Measurements from ENCODE around the gene OMP. TPM values are rescaled to one million over a fixed set of nuclear protein-coding genes. Genes with fewer than 3 reads are reported as not detected.

OMP gene
- total and polyA plus RNA-seq, 2 donors (not counting 1 experiment from before 2014, with no cell fraction given), result not detected

GRCh38 chr11:77084581-77085191 lies 18.0 kb upstream of the OMP start:
- no peak overlapping the region for H3K27ac ChIP-seq (ENCODE audit: low read length in 2 of 2)

GRCh38 chr11:77085652-77086051 lies 17.0 kb upstream of the OMP start:
- Histone ChIP-seq H2AFZ (ENCODE audit: insufficient read depth, low read depth, low read length, poor library complexity, severe bottlenecking) (no peak overlapping the region), H3K4me1 (ENCODE audit: control insufficient read depth in 2 of 2, insufficient read depth in 2 of 2, low read length in 2 of 2) (peaks cover 6 to 11% of the 10 kb centered on the region in 2 donors), H3K27ac (ENCODE audit: low read length in 2 of 2) (no peak overlapping the region), H3K79me2 (ENCODE audit: control insufficient read depth, insufficient read depth, low read length) (no peaks in the 10 kb centered on the region), H3K4me3 (ENCODE audit: control extremely low read depth in 1 of 5, extremely low read depth in 1 of 5, insufficient read depth in 1 of 5, low read depth in 2 of 5, low read length in 4 of 5) (no peak overlapping the region), H3K9ac (ENCODE audit: low read length) (no peak overlapping the region), H4K20me1 (ENCODE audit: control insufficient read depth, insufficient read depth, low read length, poor library complexity, severe bottlenecking) (no peaks in the 10 kb centered on the region), H3K36me3 (replicated peaks in 1 of 2; ENCODE audit: control extremely low read depth in 1 of 2, control insufficient read depth in 1 of 2, extremely low read depth in 1 of 2, insufficient read depth in 2 of 2, low read length in 1 of 2) (no peaks in the 10 kb centered on the region), H3K9me3 (ENCODE audit: control extremely low read depth in 1 of 3, control insufficient read depth in 2 of 3, insufficient read depth in 1 of 3, low read length in 2 of 3) (no peaks in the 10 kb centered on the region), H3K4me2 (replicated peaks; ENCODE audit: low read depth, low read length, poor library complexity, severe bottlenecking) (no peak overlapping the region), H3K27me3 (replicated peaks in 1 of 4; ENCODE audit: control extremely low read depth in 1 of 4, control insufficient read depth in 3 of 4, insufficient read depth in 4 of 4, low read length in 3 of 4) (no peaks in the 10 kb centered on the region)
- no peaks in the 10 kb centered on the region for H3K9me3 Mint-ChIP-seq (ENCODE audit: insufficient read depth)
- CTCF ChIA-PET, result no interaction called here
- no peak for TF ChIP-seq CTCF (IDR thresholded peaks at IDR 0.05)
- TF ChIP-seq EZH2 (IDR thresholded peaks at IDR 0.05; ENCODE audit: borderline replicate concordance, insufficient read depth, low read depth, low read length, poor library complexity, severe bottlenecking), result no peak
- no peaks in the 10 kb centered on the region for H3K27me3 Mint-ChIP-seq
- intact Hi-C loops (cut with micrococcal nuclease), result no loop called here
- H3K27ac Mint-ChIP-seq, result no peak overlapping the region
- H3K4me1 Mint-ChIP-seq, result peaks cover 6% of the 10 kb centered on the region
- no peak overlapping the region for H3K4me3 Mint-ChIP-seq
- WGBS (ENCODE audit: insufficient coverage), result 84% methylated on average over 4 of the region's 6 CpGs
- POLR2A ChIA-PET, result no interaction called here
- no peak for ATAC-seq (ENCODE audit: low read depth)
- no peak for DNase-seq

More at GRCh38 chr11:77084581-77085191, 18.0 kb upstream of the OMP start:
- DNase-seq, result no peak
- H3K9me3 Mint-ChIP-seq (ENCODE audit: insufficient read depth), result no peaks in the 10 kb centered on the region
- H3K4me2 ChIP-seq (replicated peaks; ENCODE audit: low read depth, low read length, poor library complexity, severe bottlenecking), result no peak overlapping the region
- ChIA-PET CTCF (no interaction called here), POLR2A (no interaction called here)
- WGBS (ENCODE audit: insufficient coverage), result 94% methylated on average over 23 of the region's 25 CpGs
- no peak for ATAC-seq (ENCODE audit: low read depth)
- H3K27me3 Mint-ChIP-seq, result no peaks in the 10 kb centered on the region
- no peak overlapping the region for H3K27ac Mint-ChIP-seq
- no peak for TF ChIP-seq EZH2 (IDR thresholded peaks at IDR 0.05; ENCODE audit: borderline replicate concordance, insufficient read depth, low read depth, low read length, poor library complexity, severe bottlenecking)
- TF ChIP-seq CTCF (IDR thresholded peaks at IDR 0.05), result no peak
- H3K27me3 ChIP-seq (replicated peaks in 1 of 4; ENCODE audit: control extremely low read depth in 1 of 4, control insufficient read depth in 3 of 4, insufficient read depth in 4 of 4, low read length in 3 of 4), result no peaks in the 10 kb centered on the region
- intact Hi-C loops (cut with micrococcal nuclease), result no loop called here
- peaks cover 6 to 16% of the 10 kb centered on the region in 2 donors for H3K4me1 ChIP-seq (ENCODE audit: control insufficient read depth in 2 of 2, insufficient read depth in 2 of 2, low read length in 2 of 2)
- no peaks in the 10 kb centered on the region for H4K20me1 ChIP-seq (ENCODE audit: control insufficient read depth, insufficient read depth, low read length, poor library complexity, severe bottlenecking)
- H3K36me3 ChIP-seq (replicated peaks in 1 of 2; ENCODE audit: control extremely low read depth in 1 of 2, control insufficient read depth in 1 of 2, extremely low read depth in 1 of 2, insufficient read depth in 2 of 2, low read length in 1 of 2), result no peaks in the 10 kb centered on the region
- no peak overlapping the region for H3K4me3 ChIP-seq (ENCODE audit: control extremely low read depth in 1 of 5, extremely low read depth in 1 of 5, insufficient read depth in 1 of 5, low read depth in 2 of 5, low read length in 4 of 5)
- peaks cover 0 to 5% (median 0%) of the 10 kb centered on the region in 3 donors for H3K9me3 ChIP-seq (ENCODE audit: control extremely low read depth in 1 of 3, control insufficient read depth in 2 of 3, insufficient read depth in 1 of 3, low read length in 2 of 3)
- no peak overlapping the region for H3K4me3 Mint-ChIP-seq
- no peaks in the 10 kb centered on the region for H3K79me2 ChIP-seq (ENCODE audit: control insufficient read depth, insufficient read depth, low read length)
- H3K9ac ChIP-seq (ENCODE audit: low read length), result no peak overlapping the region
- peaks cover 12% of the 10 kb centered on the region for H3K4me1 Mint-ChIP-seq
- no peak overlapping the region for H2AFZ ChIP-seq (ENCODE audit: insufficient read depth, low read depth, low read length, poor library complexity, severe bottlenecking)
